OCI-LY1 (cell line): ENCODE results near the gene MMP24OS.

Source experiments
- H2AFZ ChIP-seq: fragments of 200-600 bp; sonication (generic), shearing (Covaris generic); 2 replicates; pipeline ENCODE4 v1.6.0; 2014; ENCODE audit warnings: antibody characterized with exemption, mild to moderate bottlenecking, low read length
- H3F3A ChIP-seq: fragments of 200-600 bp; sonication (generic), shearing (Covaris generic); 2 replicates; pipeline ENCODE4 v1.6.0; 2014; ENCODE audit warnings: mild to moderate bottlenecking, antibody characterized with exemption, low read length, moderate library complexity; ENCODE audit not compliant: insufficient read depth
- H3K27ac ChIP-seq: fragments of 200-600 bp; sonication (generic); 2 replicates; pipeline ENCODE4 v1.5.1; 2014; ENCODE audit warnings: low read length, mixed run types, mild to moderate bottlenecking, low read depth; ENCODE audit not compliant: poor library complexity, severe bottlenecking
- H3K27me3 ChIP-seq: fragments of 200-600 bp; sonication (generic); 2 replicates; pipeline ENCODE4 v1.6.0; 2014; ENCODE audit warnings: antibody characterized with exemption, mild to moderate bottlenecking, low read length, moderate library complexity; ENCODE audit not compliant: insufficient read depth
- H3K36me3 ChIP-seq: fragments of 200-600 bp; sonication (generic); 2 replicates; pipeline ENCODE4 v1.6.1; 2014; ENCODE audit warnings: mild to moderate bottlenecking, antibody characterized with exemption, low read length, moderate library complexity, mixed read lengths; ENCODE audit not compliant: insufficient read depth
- H3K4me1 ChIP-seq: fragments of 200-600 bp; sonication (generic); 2 replicates; pipeline ENCODE4 v1.5.1; 2014; ENCODE audit warnings: mild to moderate bottlenecking, low read length, moderate library complexity; ENCODE audit not compliant: insufficient read depth, severe bottlenecking
- H3K4me2 ChIP-seq: fragments of 200-600 bp; sonication (generic), shearing (Covaris generic); 2 replicates; pipeline ENCODE4 v1.6.1; 2014; ENCODE audit warnings: low read length
- H3K4me3 ChIP-seq: fragments of 200-600 bp; sonication (generic); 2 replicates; pipeline ENCODE4 v1.5.1; 2014; ENCODE audit warnings: low read length, low read depth, mild to moderate bottlenecking, mixed read lengths; ENCODE audit not compliant: poor library complexity, severe bottlenecking
- H3K79me2 ChIP-seq: fragments of 200-600 bp; shearing (Covaris generic); 2 replicates; pipeline ENCODE4 v1.6.1; 2016; ENCODE audit warnings: mixed run types, low read length, mixed read lengths; ENCODE audit not compliant: insufficient read depth
- H3K9ac ChIP-seq: fragments of 200-600 bp; sonication (generic), shearing (Covaris generic); 2 replicates; pipeline ENCODE4 v1.6.1; 2014; ENCODE audit warnings: mild to moderate bottlenecking, low read length, mixed read lengths
- H3K9me2 ChIP-seq: fragments of 200-600 bp; sonication (generic), shearing (Covaris generic); 2 replicates; pipeline ENCODE4 v1.6.1; 2014; ENCODE audit warnings: low read depth, mild to moderate bottlenecking, low read length, mixed read lengths
- H3K9me3 ChIP-seq: fragments of 200-600 bp; shearing (Covaris generic); 2 replicates; pipeline ENCODE4 v1.6.1; 2014; ENCODE audit warnings: low read length, mixed read lengths
- H4K20me1 ChIP-seq: fragments of 200-600 bp; sonication (generic), shearing (Covaris generic); 2 replicates; pipeline ENCODE4 v1.6.0; 2016; ENCODE audit warnings: mild to moderate bottlenecking, low read length; ENCODE audit not compliant: insufficient read depth
- CTCF ChIP-seq: fragments of 200-600 bp; sonication (generic), shearing (Covaris generic); IDR thresholded peaks from 2 replicates; pipeline ENCODE4 v1.5.1; 2017; ENCODE audit warnings: mild to moderate bottlenecking, antibody characterized with exemption, low read length, moderate library complexity, mixed read lengths
- EZH2 ChIP-seq: fragments of 200-600 bp; sonication (generic), shearing (Covaris generic); IDR thresholded peaks from 2 replicates; pipeline ENCODE4 v1.8.0; 2017; ENCODE audit warnings: borderline replicate concordance, mixed run types, mild to moderate bottlenecking, antibody characterized with exemption, low read length, moderate library complexity, mixed read lengths

Gene MMP24OS

DNA sequence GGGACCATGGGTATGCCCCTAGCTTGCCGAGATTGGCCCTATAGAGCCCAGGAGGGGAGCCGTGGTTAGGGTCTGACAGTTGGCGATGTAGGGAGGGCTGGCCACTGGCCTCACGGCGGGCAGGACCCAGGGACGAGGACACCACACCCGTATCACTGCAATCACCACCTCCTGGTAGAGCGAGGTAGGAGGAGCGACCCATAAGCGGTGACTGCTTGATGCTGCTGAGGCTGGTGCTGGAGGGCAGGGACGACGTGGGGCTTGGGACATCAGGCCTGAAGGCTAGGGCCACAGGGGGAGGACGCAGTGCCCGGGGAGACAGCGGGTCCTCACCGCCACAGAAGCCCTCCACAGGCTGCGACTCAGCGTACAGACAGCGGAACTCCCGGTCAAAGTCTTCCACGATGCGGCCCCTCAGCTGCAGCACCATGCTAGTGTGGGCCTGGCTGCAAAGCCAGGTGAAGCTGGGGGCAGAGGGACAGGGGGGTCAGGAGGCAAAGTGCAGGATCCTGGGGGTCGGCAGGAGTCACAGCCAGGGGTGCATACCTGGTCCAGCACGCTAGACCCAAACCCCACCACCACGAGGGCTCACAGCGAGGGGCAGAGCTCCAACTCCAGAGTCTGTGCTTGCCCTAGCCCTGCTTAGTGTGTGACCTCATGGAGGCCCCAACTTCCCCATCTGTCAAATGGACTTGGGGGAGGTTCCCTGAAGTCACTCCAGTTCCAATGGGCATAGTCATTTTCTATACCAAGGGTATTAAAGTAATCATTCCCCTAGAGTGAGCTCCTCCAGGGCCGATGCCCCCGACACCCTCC, 9.8 kb upstream of the MMP24OS start:
- no peak for TF ChIP-seq EZH2
- TF ChIP-seq CTCF = no peak
- H3K4me3 ChIP-seq = no peak overlapping the region

GRCh38 chr20:35286899-35287508, 9.1 kb upstream of the MMP24OS start:
- Histone ChIP-seq H3K4me1 (peaks cover 18% of the 10 kb centered on the region), H3K79me2 (peaks cover 12% of the 10 kb centered on the region), H3F3A (no peaks in the 10 kb centered on the region), H3K4me3 (no peak overlapping the region), H3K27ac (no peak overlapping the region), H2AFZ (no peak overlapping the region), H3K9me2 (no peaks in the 10 kb centered on the region), H3K4me2 (no peak overlapping the region), H3K9me3 (no peaks in the 10 kb centered on the region), H4K20me1 (no peaks in the 10 kb centered on the region), H3K36me3 (peaks cover 6% of the 10 kb centered on the region; the same call in 1 of the 2 replicates), H3K9ac (no peak overlapping the region), H3K27me3 (no peaks in the 10 kb centered on the region)
- no peak for TF ChIP-seq EZH2
- no peak for TF ChIP-seq CTCF

More for the DNA sequence above, 9.8 kb upstream of the MMP24OS start:
- Histone ChIP-seq H3K27ac (no peak overlapping the region), H3K79me2 (peaks cover 12% of the 10 kb centered on the region), H3K9ac (no peak overlapping the region), H2AFZ (no peak overlapping the region), H3K4me2 (no peak overlapping the region), H4K20me1 (no peaks in the 10 kb centered on the region), H3K36me3 (no peaks in the 10 kb centered on the region), H3K9me3 (no peaks in the 10 kb centered on the region), H3F3A (no peaks in the 10 kb centered on the region), H3K9me2 (no peaks in the 10 kb centered on the region), H3K27me3 (peaks cover under 1% of the 10 kb centered on the region; the same call in 1 of the 2 replicates), H3K4me1 (peaks cover 18% of the 10 kb centered on the region)

GRCh38 chr20:35286077-35286898, 8.4 kb upstream of the MMP24OS start:
- Histone ChIP-seq H3K9me3 (no peaks in the 10 kb centered on the region), H3K79me2 (peaks cover 12% of the 10 kb centered on the region), H3K4me3 (no peak overlapping the region), H3K36me3 (peaks cover 13% of the 10 kb centered on the region; the same call in 1 of the 2 replicates), H3K9me2 (no peaks in the 10 kb centered on the region), H4K20me1 (no peaks in the 10 kb centered on the region), H3K9ac (no peak overlapping the region), H2AFZ (no peak overlapping the region), H3K4me2 (no peak overlapping the region), H3K27ac (no peak overlapping the region), H3K4me1 (peaks cover 18% of the 10 kb centered on the region), H3F3A (no peaks in the 10 kb centered on the region), H3K27me3 (no peaks in the 10 kb centered on the region)
- no peak for TF ChIP-seq CTCF
- no peak for TF ChIP-seq EZH2
